Stimulated activated naive CD4-positive, alpha-beta T cell (primary cell): ENCODE measurements around the gene REC8.

Source experiments
- DNase-seq, 6 experiments: peaks; one replicate each; lab custom pipeline; 2025; lab: John Stamatoyannopoulos, UW

REC8 gene

GRCh38 chr14:24171422-24172260, at the start of gene REC8:
Gene REC8 (plus strand): TSS chr14:24172080. CDS start chr14:24172553, 473 bp downstream.
- peak; percentile 65 to 79 (median 76) for DNase-seq

- no peak for DNase-seq
Observed at GRCh38 chr14:24122416-24122815, 49.5 kb upstream of the REC8 start.

- no peak for DNase-seq
Observed at GRCh38 chr14:24122898-24123297, 49.0 kb upstream of the REC8 start.

- DNase-seq = no peak
Observed at GRCh38 chr14:24123424-24124417, 48.2 kb upstream of the REC8 start.

- no peak for DNase-seq
Observed at GRCh38 chr14:24126939-24127338, 44.9 kb upstream of the REC8 start.

GRCh38 chr14:24127673-24128072, 44.2 kb upstream of the REC8 start:
- no peak for DNase-seq

GRCh38 chr14:24129410-24129998, 42.4 kb upstream of the REC8 start:
- DNase-seq = no peak

- DNase-seq = no peak
Observed at GRCh38 chr14:24130380-24130716, 41.5 kb upstream of the REC8 start, which contains the start of gene FITM1. Gene FITM1 (plus strand): TSS chr14:24130659. CDS start chr14:24131564, 905 bp downstream.

- DNase-seq = no peak
Observed at GRCh38 chr14:24130717-24131548, 40.9 kb upstream of the REC8 start.

GRCh38 chr14:24131549-24131966, 40.3 kb upstream of the REC8 start:
- DNase-seq = no peak

- peak in 5 of 6 experiments; percentile 23 to 67 (median 30) for DNase-seq
Observed at GRCh38 chr14:24132061-24132685, 39.7 kb upstream of the REC8 start.

- no peak for DNase-seq
Observed at GRCh38 chr14:24132976-24133375, 38.9 kb upstream of the REC8 start.

GRCh38 chr14:24133735-24134134, 38.1 kb upstream of the REC8 start:
- no peak for DNase-seq

- no peak for DNase-seq
Observed at GRCh38 chr14:24135584-24135833, 36.4 kb upstream of the REC8 start.

- DNase-seq = peak; percentile 83 to 94 (median 92)
Observed at GRCh38 chr14:24135834-24136683, 35.8 kb upstream of the REC8 start, which contains the start of gene PSME1. Gene PSME1 (plus strand): TSS chr14:24136194. CDS start chr14:24136263, 69 bp downstream.

- DNase-seq = no peak
Observed at GRCh38 chr14:24136684-24137528, 35.0 kb upstream of the REC8 start.

- DNase-seq = no peak
Observed at GRCh38 chr14:24137529-24138395, 34.1 kb upstream of the REC8 start.
